ENCODE results near the gene RPL3. TPM values are rescaled to one million over a fixed set of nuclear protein-coding genes. Genes with fewer than 3 reads are reported as not detected.

The RPL3 gene
- total and polyA plus RNA-seq, 4 donors: 1,521 to 2,749 (median 1,961) TPM

DNA sequence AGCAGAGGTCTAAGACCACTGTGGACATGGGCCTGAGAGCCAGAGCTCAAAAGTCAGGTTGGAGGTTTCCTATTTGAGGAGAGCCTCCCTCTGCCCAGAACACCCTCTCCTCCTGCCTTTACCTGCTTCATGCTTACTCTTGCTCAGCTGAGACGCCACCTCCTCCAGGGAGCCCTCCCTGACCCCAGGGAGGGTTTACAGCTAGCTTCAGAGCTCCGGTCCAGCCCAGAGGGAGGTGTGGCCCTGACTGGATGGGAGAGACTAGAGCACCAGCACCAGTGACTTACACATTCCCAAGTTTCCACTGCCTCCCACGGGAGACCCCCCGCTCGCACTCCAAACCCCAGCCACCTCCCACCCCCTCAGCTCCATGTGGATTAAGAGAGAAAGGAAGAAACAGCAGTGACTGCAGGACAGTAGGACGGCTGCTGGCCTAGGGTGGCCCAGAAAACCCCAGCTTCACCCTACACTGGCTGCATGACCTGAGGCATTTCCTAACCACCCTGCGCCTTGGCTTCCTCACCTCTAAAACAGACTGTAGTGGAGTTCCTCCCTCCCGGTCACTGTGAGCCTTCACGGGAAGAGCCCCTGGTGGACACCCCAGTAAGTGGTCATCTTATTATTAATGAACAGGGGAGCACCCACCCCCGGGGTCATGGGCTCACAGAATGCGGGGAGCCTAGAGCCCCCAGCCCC lies 50.2 kb downstream of the RPL3 start:
- TF ChIP-seq, protein P1, sequence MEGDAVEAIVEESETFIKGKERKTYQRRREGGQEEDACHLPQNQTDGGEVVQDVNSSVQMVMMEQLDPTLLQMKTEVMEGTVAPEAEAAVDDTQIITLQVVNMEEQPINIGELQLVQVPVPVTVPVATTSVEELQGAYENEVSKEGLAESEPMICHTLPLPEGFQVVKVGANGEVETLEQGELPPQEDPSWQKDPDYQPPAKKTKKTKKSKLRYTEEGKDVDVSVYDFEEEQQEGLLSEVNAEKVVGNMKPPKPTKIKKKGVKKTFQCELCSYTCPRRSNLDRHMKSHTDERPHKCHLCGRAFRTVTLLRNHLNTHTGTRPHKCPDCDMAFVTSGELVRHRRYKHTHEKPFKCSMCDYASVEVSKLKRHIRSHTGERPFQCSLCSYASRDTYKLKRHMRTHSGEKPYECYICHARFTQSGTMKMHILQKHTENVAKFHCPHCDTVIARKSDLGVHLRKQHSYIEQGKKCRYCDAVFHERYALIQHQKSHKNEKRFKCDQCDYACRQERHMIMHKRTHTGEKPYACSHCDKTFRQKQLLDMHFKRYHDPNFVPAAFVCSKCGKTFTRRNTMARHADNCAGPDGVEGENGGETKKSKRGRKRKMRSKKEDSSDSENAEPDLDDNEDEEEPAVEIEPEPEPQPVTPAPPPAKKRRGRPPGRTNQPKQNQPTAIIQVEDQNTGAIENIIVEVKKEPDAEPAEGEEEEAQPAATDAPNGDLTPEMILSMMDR (IDR thresholded peaks at IDR 0.05; ENCODE audit: control extremely low read depth, extremely low read depth): no peak
- Histone ChIP-seq H3K9me3 (ENCODE audit: control insufficient read depth in 4 of 4, insufficient read depth in 3 of 4, low read length in 3 of 4) (no peaks in the 10 kb centered on the region), H3K36me3 (ENCODE audit: control insufficient read depth in 4 of 4, insufficient read depth in 4 of 4, low read length in 4 of 4) (no peaks in the 10 kb centered on the region), H3K9ac (ENCODE audit: insufficient read depth in 1 of 2, low read length in 2 of 2) (no peak overlapping the region), H3K27ac (ENCODE audit: low read depth in 1 of 2, low read length in 1 of 2) (no peak overlapping the region), H3K4me3 (no peak overlapping the region), H3K4me1 (ENCODE audit: control insufficient read depth in 5 of 5, insufficient read depth in 5 of 5, low read length in 5 of 5) (no peaks in the 10 kb centered on the region), H3K27me3 (ENCODE audit: control insufficient read depth in 3 of 3, insufficient read depth in 3 of 3, low read length in 2 of 3) (no peaks in the 10 kb centered on the region)
- DNase-seq: no peak
- no peak for ATAC-seq (ENCODE audit: insufficient read depth, low FRiP score)
- 71 to 78% methylated on average over 11 of the region's 11 CpGs for WGBS, 2 donors

DNA sequence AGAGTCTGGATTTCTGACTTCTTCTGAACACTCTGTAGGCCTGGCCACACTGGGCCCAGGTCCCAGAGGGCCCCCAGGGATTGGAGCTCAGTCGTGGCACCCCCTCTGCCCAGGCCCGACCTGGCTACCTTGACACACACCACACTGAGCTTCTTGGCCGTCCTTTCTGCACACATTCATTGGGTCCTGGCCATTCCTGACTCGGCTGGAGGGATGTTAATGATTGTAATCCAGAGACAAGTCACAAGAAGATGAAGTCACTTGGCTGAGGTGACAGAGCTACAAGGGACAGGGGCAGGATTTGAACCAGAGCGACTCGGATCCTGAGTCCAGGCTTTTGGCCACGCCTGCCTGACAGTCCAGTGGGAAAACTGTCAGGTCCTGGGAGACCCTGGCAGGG lies 50.8 kb downstream of the RPL3 start:
- Histone ChIP-seq H3K9ac (ENCODE audit: insufficient read depth in 1 of 2, low read length in 2 of 2) (no peak overlapping the region), H3K36me3 (ENCODE audit: control insufficient read depth in 4 of 4, insufficient read depth in 4 of 4, low read length in 4 of 4) (no peaks in the 10 kb centered on the region), H3K27ac (ENCODE audit: low read depth in 1 of 2, low read length in 1 of 2) (no peak overlapping the region), H3K27me3 (ENCODE audit: control insufficient read depth in 3 of 3, insufficient read depth in 3 of 3, low read length in 2 of 3) (no peaks in the 10 kb centered on the region), H3K4me3 (no peak overlapping the region), H3K9me3 (ENCODE audit: control insufficient read depth in 4 of 4, insufficient read depth in 3 of 4, low read length in 3 of 4) (no peaks in the 10 kb centered on the region), H3K4me1 (ENCODE audit: control insufficient read depth in 5 of 5, insufficient read depth in 5 of 5, low read length in 5 of 5) (no peaks in the 10 kb centered on the region)
- WGBS, 2 donors: 85 to 88% methylated on average over 7 of the region's 7 CpGs
- TF ChIP-seq, protein P1 (IDR thresholded peaks at IDR 0.05; ENCODE audit: control extremely low read depth, extremely low read depth): no peak
- DNase-seq (no peak), ATAC-seq (ENCODE audit: insufficient read depth, low FRiP score) (no peak)

DNA sequence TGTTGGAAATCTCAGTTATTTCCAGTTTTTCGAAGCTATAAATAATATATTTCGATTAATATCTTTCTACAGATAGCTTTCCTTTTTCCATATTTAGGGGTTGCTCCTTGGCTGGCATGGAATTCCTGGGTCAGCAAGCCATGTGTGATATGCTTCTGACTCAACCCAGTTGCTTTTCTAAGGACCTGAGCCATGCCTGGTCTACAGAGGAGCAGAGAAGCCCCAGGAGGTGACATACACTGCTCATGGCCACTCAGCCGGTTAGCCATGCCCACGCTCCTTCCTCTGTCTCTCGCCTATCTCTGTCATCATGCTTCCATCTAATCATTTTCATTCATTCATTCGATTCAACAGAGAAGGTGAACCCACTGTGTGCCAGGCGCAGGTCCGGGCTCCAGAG lies 51.4 kb downstream of the RPL3 start:
- no peaks in the 10 kb centered on the region for H3K4me1 ChIP-seq (ENCODE audit: control insufficient read depth in 5 of 5, insufficient read depth in 5 of 5, low read length in 5 of 5)
- 95 to 96% methylated on average over 8 of the region's 8 CpGs for WGBS, 2 donors
- H3K9ac ChIP-seq (ENCODE audit: insufficient read depth in 1 of 2, low read length in 2 of 2): no peak overlapping the region
- H3K27ac ChIP-seq (ENCODE audit: low read depth in 1 of 2, low read length in 1 of 2): no peak overlapping the region
- H3K27me3 ChIP-seq (ENCODE audit: control insufficient read depth in 3 of 3, insufficient read depth in 3 of 3, low read length in 2 of 3): no peaks in the 10 kb centered on the region
- ATAC-seq (ENCODE audit: insufficient read depth, low FRiP score) (no peak), DNase-seq (no peak)
- H3K4me3 ChIP-seq: no peak overlapping the region
- H3K36me3 ChIP-seq (ENCODE audit: control insufficient read depth in 4 of 4, insufficient read depth in 4 of 4, low read length in 4 of 4): no peaks in the 10 kb centered on the region
- TF ChIP-seq, protein P1 (IDR thresholded peaks at IDR 0.05; ENCODE audit: control extremely low read depth, extremely low read depth): no peak
- no peaks in the 10 kb centered on the region for H3K9me3 ChIP-seq (ENCODE audit: control insufficient read depth in 4 of 4, insufficient read depth in 3 of 4, low read length in 3 of 4)

Measured in lung (tissue), 12 donors.